Body of pancreas (tissue), 4 donors: ENCODE data around the gene NDUFS8. TPM values are rescaled to one million over a fixed set of nuclear protein-coding genes. Genes with fewer than 3 reads are reported as not detected.

ENCODE experiments used
- ATAC-seq: fragments of 150-250 bp; one replicate; pipeline ENCODE4 v1.9.1; 2016
- DNase-seq, 4 donors: peaks; one replicate each; pipeline ENCODE4 v3.0.0-alpha.2; 2019
- H3K27ac ChIP-seq, 4 donors: fragments of 200-600 bp; sonication (generic); 1 replicate in 3 of 4; 2 replicates in 1 of 4; pipeline versions ENCODE4 v1.5.1 to v1.6.1; 2016 to 2019; ENCODE audit warnings: mild to moderate bottlenecking in 1 of 4, mixed read lengths in 1 of 4, moderate library complexity in 1 of 4
- H3K27me3 ChIP-seq, 2 donors: fragments of 200-600 bp; sonication (generic); one replicate each; pipeline ENCODE4 v1.6.0; 2016; ENCODE audit warnings: mild to moderate bottlenecking in 1 of 2
- H3K36me3 ChIP-seq, 2 donors: fragments of 200-600 bp; sonication (generic); replicated peaks in 1 of 2; 2 replicates each; pipeline ENCODE4 v1.5.1; 2016; ENCODE audit warnings: low read depth in 2 of 2; ENCODE audit not compliant: insufficient read depth in 1 of 2
- H3K4me1 ChIP-seq: fragments of 200-600 bp; sonication (generic); one replicate; pipeline ENCODE4 v1.6.0; 2016
- H3K4me3 ChIP-seq, 2 donors: fragments of 200-600 bp; sonication (generic); 1 replicate in 1 of 2; 2 replicates in 1 of 2; pipeline ENCODE4 v1.5.1; 2016 to 2019
- H3K9me3 ChIP-seq, 3 donors: fragments of 200-600 bp; sonication (generic); 1 replicate in 2 of 3; 2 replicates in 1 of 3; pipeline ENCODE4 v1.5.1; 2016
- POLR2A ChIP-seq, 3 donors: fragments of 450-650 bp; IDR thresholded peaks; one replicate each; pipeline ENCODE4 v1.6.1; 2016; ENCODE audit warnings: antibody characterized with exemption in 3 of 3, mild to moderate bottlenecking in 2 of 3
- WGBS, 2 donors: methylation state at CpG; one replicate each; pipeline ENCODE4 v1.1.5; 2017; 5-methylcytosine and 5-hydroxymethylcytosine counted together
- intact Hi-C: fragments of 100-400 bp; cut with DNase I; formaldehyde crosslinking; loops from one replicate; pipeline ENCODE4 v1.15.1; 2023
- total RNA-seq, 2 donors: library from RNA; depleted of rRNA; stranded (reverse); fragments of >200 nt; gene quantifications; one replicate each; pipeline ENCODE4 v1.1.0, GENCODE V29; 2016
- TF ChIP-seq, protein P1 (sequence below), 7 experiments: fragments of 450-650 bp in 4 of 7; fragments of 200-600 bp in 3 of 7; sonication (generic) in 3 of 7; IDR thresholded peaks; one replicate each; pipeline ENCODE4 v1.5.1; 2016 to 2019; ENCODE audit warnings: antibody characterized with exemption in 7 of 7

The NDUFS8 gene
- total RNA-seq, 2 donors from 2014 or later: 108 to 109 TPM

GRCh38 chr11:68002938-68003845 lies 27.3 kb upstream of the NDUFS8 start:
- intact Hi-C loops: no loop called here
- Histone ChIP-seq H3K36me3 (no peaks in the 10 kb centered on the region), H3K27me3 (no peaks in the 10 kb centered on the region), H3K4me3 (peak overlapping the region; percentile 40 to 55), H3K9me3 (no peaks in the 10 kb centered on the region), H3K4me1 (peaks cover 18% of the 10 kb centered on the region), H3K27ac (peak overlapping the region; percentile 32 to 76 (median 63))
- WGBS, 2 donors: 24 to 36% methylated on average over 14 to 55 of the region's 86 CpGs
- peak; percentile 66 to 73 (median 70) for DNase-seq
- TF ChIP-seq POLR2A (IDR thresholded peaks at IDR 0.05): no peak
- TF ChIP-seq, protein P1, sequence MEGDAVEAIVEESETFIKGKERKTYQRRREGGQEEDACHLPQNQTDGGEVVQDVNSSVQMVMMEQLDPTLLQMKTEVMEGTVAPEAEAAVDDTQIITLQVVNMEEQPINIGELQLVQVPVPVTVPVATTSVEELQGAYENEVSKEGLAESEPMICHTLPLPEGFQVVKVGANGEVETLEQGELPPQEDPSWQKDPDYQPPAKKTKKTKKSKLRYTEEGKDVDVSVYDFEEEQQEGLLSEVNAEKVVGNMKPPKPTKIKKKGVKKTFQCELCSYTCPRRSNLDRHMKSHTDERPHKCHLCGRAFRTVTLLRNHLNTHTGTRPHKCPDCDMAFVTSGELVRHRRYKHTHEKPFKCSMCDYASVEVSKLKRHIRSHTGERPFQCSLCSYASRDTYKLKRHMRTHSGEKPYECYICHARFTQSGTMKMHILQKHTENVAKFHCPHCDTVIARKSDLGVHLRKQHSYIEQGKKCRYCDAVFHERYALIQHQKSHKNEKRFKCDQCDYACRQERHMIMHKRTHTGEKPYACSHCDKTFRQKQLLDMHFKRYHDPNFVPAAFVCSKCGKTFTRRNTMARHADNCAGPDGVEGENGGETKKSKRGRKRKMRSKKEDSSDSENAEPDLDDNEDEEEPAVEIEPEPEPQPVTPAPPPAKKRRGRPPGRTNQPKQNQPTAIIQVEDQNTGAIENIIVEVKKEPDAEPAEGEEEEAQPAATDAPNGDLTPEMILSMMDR (IDR thresholded peaks at IDR 0.05): no peak
- ATAC-seq: peak; percentile 67

DNA sequence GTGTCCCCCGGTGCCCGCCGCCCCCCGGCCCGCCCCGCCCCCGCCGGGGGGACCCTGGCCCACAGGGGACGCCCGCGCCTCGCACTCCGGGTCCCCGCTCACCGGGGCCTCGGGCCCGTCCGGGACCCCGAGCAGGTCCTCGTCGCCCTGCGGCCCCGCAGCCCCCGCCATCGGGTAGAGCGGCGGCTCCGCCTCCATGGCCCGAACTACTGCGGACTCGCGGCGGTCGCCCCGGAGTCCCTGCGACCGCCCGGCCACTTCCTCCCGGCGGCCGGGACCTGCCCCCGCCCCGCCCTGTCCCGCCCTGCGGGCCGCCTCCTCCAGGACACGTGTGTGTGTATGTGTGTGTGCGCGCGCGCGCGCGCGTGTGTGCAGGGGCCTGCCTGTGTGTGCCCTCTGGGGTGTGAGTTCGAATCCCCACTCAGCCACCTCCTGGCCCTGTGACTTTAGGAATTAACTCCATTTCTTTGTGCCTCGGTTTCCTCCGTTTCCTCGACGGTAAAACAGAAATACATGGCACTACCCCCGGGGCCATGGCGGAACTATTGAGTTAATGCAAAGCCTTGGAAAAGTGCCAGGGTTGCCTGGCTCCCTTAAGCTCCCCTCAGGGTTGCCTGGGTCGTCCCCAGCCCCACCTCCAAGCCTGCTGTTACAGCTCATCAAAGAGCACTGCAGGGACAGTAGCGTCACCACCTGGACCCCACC lies 26.5 kb upstream of the NDUFS8 start, which contains the start of gene UNC93B1:
Gene UNC93B1, minus strand, starts transcription at position 252 of the 705 bp plus-strand sequence. Its CDS starts 54 bp downstream, at position 198.
- Histone ChIP-seq H3K27me3 (no peaks in the 10 kb centered on the region), H3K27ac (peak within 1 kb of the TSS; percentile 32 to 76 (median 63)), H3K9me3 (no peaks in the 10 kb centered on the region), H3K4me1 (peaks cover 26% of the 10 kb centered on the region), H3K4me3 (peak within 1 kb of the TSS; percentile 40 to 55), H3K36me3 (no peaks in the 10 kb centered on the region)
- ATAC-seq (peak; percentile 92), DNase-seq (peak; percentile 91 to 95 (median 94))
- WGBS, 2 donors: 7 to 9% methylated on average over 9 to 24 of the region's 64 CpGs
- TF ChIP-seq, protein P1 (IDR thresholded peaks at IDR 0.05): no peak
- peak; percentile 36 to 63 (median 58) for TF ChIP-seq POLR2A (IDR thresholded peaks at IDR 0.05)
- intact Hi-C loops: no loop called here

GRCh38 chr11:68004551-68005335 lies 25.7 kb upstream of the NDUFS8 start:
- Histone ChIP-seq H3K4me3 (no peak overlapping the region), H3K9me3 (no peaks in the 10 kb centered on the region), H3K4me1 (peaks cover 34% of the 10 kb centered on the region), H3K27me3 (no peaks in the 10 kb centered on the region), H3K27ac (no peak overlapping the region), H3K36me3 (no peaks in the 10 kb centered on the region)
- no peak for TF ChIP-seq POLR2A (IDR thresholded peaks at IDR 0.05)
- TF ChIP-seq, protein P1 (IDR thresholded peaks at IDR 0.05): no peak
- intact Hi-C loops: no loop called here
- no peak for ATAC-seq
- no peak for DNase-seq
- 69 to 76% methylated on average over 10 to 14 of the region's 14 CpGs for WGBS, 2 donors

GRCh38 chr11:68006606-68007166 lies 23.8 kb upstream of the NDUFS8 start:
- TF ChIP-seq, protein P1 (IDR thresholded peaks at IDR 0.05): no peak
- TF ChIP-seq POLR2A (IDR thresholded peaks at IDR 0.05): no peak
- Histone ChIP-seq H3K9me3 (no peaks in the 10 kb centered on the region), H3K27me3 (no peaks in the 10 kb centered on the region), H3K4me1 (peaks cover 53% of the 10 kb centered on the region), H3K27ac (no peak overlapping the region), H3K36me3 (no peaks in the 10 kb centered on the region), H3K4me3 (no peak overlapping the region)
- intact Hi-C loops: no loop called here
- WGBS, 2 donors: 83 to 96% methylated on average over 3 to 7 of the region's 7 CpGs
- ATAC-seq: no peak
- DNase-seq: no peak
